Endothelial cell of umbilical vein (primary cell): ENCODE measurements around the gene COL6A2. TPM values are rescaled to one million over a fixed set of nuclear protein-coding genes. Genes with fewer than 3 reads are reported as not detected.

Experiments
- BruUV-seq: library from RNA; stranded (reverse); fragments of 400-500 nt; replicated peaks from 2 replicates; lab custom pipeline; 2021; lab: Mats Ljungman, UMichigan
- CTCF ChIA-PET: fragments of 300-600, 350-600 bp; sonication (Branson Sonifier 250); formaldehyde crosslinking; loops from one replicate; lab custom pipeline; 2021; ENCODE audit warnings: antibody characterized with exemption, inconsistent platforms; lab: Charles Lee
- POLR2A ChIA-PET: fragments of 300-600, 350-600 bp; sonication (Branson Sonifier 250); formaldehyde crosslinking; loops from one replicate; lab custom pipeline; 2021; ENCODE audit warnings: antibody characterized with exemption, inconsistent platforms; lab: Charles Lee
- DNase-seq: peaks from one replicate; pipeline ENCODE4 v3.0.0-alpha.2; 2011; ENCODE audit warnings: low read depth, low spot score
- FAIRE-seq: peaks from 2 replicates; lab custom pipeline; 2011; peaks lifted over from hg19 to GRCh38; lab: Jason Lieb, UNC
- H2AFZ ChIP-seq: 2 replicates; pipeline ENCODE4 v1.6.0; 2012; ENCODE audit warnings: low read depth, low read length, control low read depth, inconsistent platforms
- H3K27ac ChIP-seq: 2 replicates; pipeline ENCODE4 v1.5.1; 2011; ENCODE audit warnings: low read depth, mild to moderate bottlenecking, control low read depth, low read length, moderate library complexity; ENCODE audit not compliant: insufficient read depth
- H3K27me3 ChIP-seq, 2 experiments: 2 replicates each; pipeline versions ENCODE4 v1.6.0 to v1.6.1; 2011; ENCODE audit warnings: low read length in 2 of 2, mixed read lengths in 1 of 2; ENCODE audit not compliant: control insufficient read depth in 2 of 2, insufficient read depth in 2 of 2
- H3K36me3 ChIP-seq, 2 experiments: 2 replicates in 1 of 2; 3 replicates in 1 of 2; pipeline ENCODE4 v1.5.1; 2011; ENCODE audit warnings: low read length in 2 of 2, mild to moderate bottlenecking in 1 of 2, moderate library complexity in 1 of 2; ENCODE audit not compliant: control insufficient read depth in 2 of 2, insufficient read depth in 2 of 2; ENCODE audit errors: extremely low read depth in 1 of 2
- H3K4me1 ChIP-seq: 3 replicates; pipeline ENCODE4 v1.5.1; 2011; ENCODE audit warnings: mild to moderate bottlenecking, low read length; ENCODE audit not compliant: control insufficient read depth, insufficient read depth; ENCODE audit errors: extremely low read depth
- H3K4me2 ChIP-seq: 2 replicates; pipeline ENCODE4 v1.6.1; 2011; ENCODE audit warnings: low read length, control low read depth, mixed read lengths; ENCODE audit not compliant: insufficient read depth
- H3K4me3 ChIP-seq, 3 experiments: fragments of 200-600 bp in 1 of 3; sonication (generic), shearing (Covaris generic) in 1 of 3; replicated peaks in 1 of 3; 2 replicates each; pipeline ENCODE4 v1.5.1; 2011 to 2016; ENCODE audit warnings: control low read depth in 3 of 3, low read length in 3 of 3, mild to moderate bottlenecking in 2 of 3, inconsistent platforms in 1 of 3, low read depth in 1 of 3, moderate library complexity in 1 of 3; ENCODE audit not compliant: insufficient read depth in 1 of 3
- H3K79me2 ChIP-seq: 2 replicates; pipeline ENCODE4 v1.6.0; 2012; ENCODE audit warnings: low read length, inconsistent platforms; ENCODE audit not compliant: control insufficient read depth, insufficient read depth
- H3K9ac ChIP-seq: replicated peaks from 2 replicates; pipeline ENCODE3; 2011; ENCODE audit warnings: low read length, control low read depth; ENCODE audit not compliant: insufficient read depth; ENCODE audit errors: extremely low read depth
- H3K9me1 ChIP-seq: replicated peaks from 3 replicates; pipeline ENCODE4 v1.6.0; 2011; ENCODE audit warnings: mild to moderate bottlenecking, low read length; ENCODE audit not compliant: control insufficient read depth, insufficient read depth; ENCODE audit errors: extremely low read depth
- H3K9me3 ChIP-seq: replicated peaks from 2 replicates; pipeline ENCODE4 v1.5.1; 2012; ENCODE audit warnings: low read length, inconsistent platforms; ENCODE audit not compliant: control insufficient read depth, insufficient read depth
- H4K20me1 ChIP-seq: replicated peaks from 2 replicates; pipeline ENCODE3; 2011; ENCODE audit warnings: mild to moderate bottlenecking, low read length; ENCODE audit not compliant: control insufficient read depth, insufficient read depth; ENCODE audit errors: extremely low read depth
- EZH2 ChIP-seq: IDR thresholded peaks from 2 replicates; pipeline ENCODE4 v1.6.1; 2012; ENCODE audit warnings: borderline replicate concordance, low read depth, mild to moderate bottlenecking, moderate library complexity, low read length, inconsistent platforms; ENCODE audit not compliant: severe bottlenecking
- FOS ChIP-seq: IDR thresholded peaks from 2 replicates; pipeline ENCODE4 v1.6.1; 2011; ENCODE audit warnings: mild to moderate bottlenecking, low read length, moderate library complexity, borderline replicate concordance; ENCODE audit not compliant: insufficient read depth
- GATA2 ChIP-seq: IDR thresholded peaks from 2 replicates; pipeline ENCODE4 v1.7.0; 2011; ENCODE audit warnings: low read depth, mild to moderate bottlenecking, moderate library complexity, mixed read lengths, low read length; ENCODE audit not compliant: insufficient read length, insufficient read depth
- JUN ChIP-seq: IDR thresholded peaks from 2 replicates; pipeline ENCODE4 v1.6.1; 2011; ENCODE audit warnings: borderline replicate concordance, low read depth; ENCODE audit not compliant: insufficient read length, insufficient read depth
- MYC ChIP-seq: IDR thresholded peaks from one replicate; pipeline ENCODE4 v1.6.1; 2011; ENCODE audit warnings: mild to moderate bottlenecking, low read depth, low read length
- POLR2A ChIP-seq: IDR thresholded peaks from 2 replicates; pipeline ENCODE4 v1.6.1; 2012; ENCODE audit warnings: low read depth, mild to moderate bottlenecking, control low read depth, low read length
- POLR2AphosphoS5 ChIP-seq: IDR thresholded peaks from 2 replicates; pipeline ENCODE4 v1.6.1; 2012; ENCODE audit warnings: low read depth, mild to moderate bottlenecking, control low read depth, low read length, moderate library complexity; ENCODE audit not compliant: insufficient read depth
- dilution Hi-C: fragments of 300-500 bp; cut with MboI; formaldehyde crosslinking; loops from one replicate; pipeline ENCODE4 v1.15.0; 2019; ENCODE audit warnings: low sequenced_read_pairs; ENCODE audit not compliant: extremely low pct_ligation_motif_present
- intact Hi-C: fragments of 100-400 bp; cut with micrococcal nuclease; formaldehyde crosslinking; loops from one replicate; pipeline ENCODE4 v1.10.0; 2022
- polyA plus RNA-seq, 4 experiments: library from polyadenylated mRNA; depleted of rRNA in 3 of 4; stranded (reverse) in 3 of 4; unstranded in 1 of 4; fragments of >200 nt; gene quantifications; 2 replicates each; pipeline versions ENCODE4 v1.2.1 to v1.2.3, GENCODE V29; 2011 to 2012; ENCODE audit warnings: missing spikeins in 1 of 4
- total RNA-seq: library from RNA; stranded (reverse); gene quantifications from 2 replicates; pipeline ENCODE4 v1.2.3, GENCODE V29; 2021
- TF ChIP-seq, protein P1 (sequence below): IDR thresholded peaks from 2 replicates; pipeline ENCODE4 v1.6.1; 2011; ENCODE audit not compliant: insufficient read depth, insufficient read length
- TF ChIP-seq, protein P2 (sequence below), 2 donors: IDR thresholded peaks; 1 replicate in 1 of 2; 2 replicates in 1 of 2; pipeline ENCODE4 v1.5.1; 2011; ENCODE audit warnings: low read length in 2 of 2, mild to moderate bottlenecking in 2 of 2, moderate library complexity in 2 of 2, control low read depth in 1 of 2, inconsistent platforms in 1 of 2, low read depth in 1 of 2; ENCODE audit not compliant: insufficient read depth in 1 of 2; ENCODE audit errors: extremely low read depth in 1 of 2

The COL6A2 gene
- total and polyA plus RNA-seq, 2 donors (not counting 3 experiments of a cell fraction or from before 2014, with no cell fraction given): 3.4 to 6.1 TPM

DNA sequence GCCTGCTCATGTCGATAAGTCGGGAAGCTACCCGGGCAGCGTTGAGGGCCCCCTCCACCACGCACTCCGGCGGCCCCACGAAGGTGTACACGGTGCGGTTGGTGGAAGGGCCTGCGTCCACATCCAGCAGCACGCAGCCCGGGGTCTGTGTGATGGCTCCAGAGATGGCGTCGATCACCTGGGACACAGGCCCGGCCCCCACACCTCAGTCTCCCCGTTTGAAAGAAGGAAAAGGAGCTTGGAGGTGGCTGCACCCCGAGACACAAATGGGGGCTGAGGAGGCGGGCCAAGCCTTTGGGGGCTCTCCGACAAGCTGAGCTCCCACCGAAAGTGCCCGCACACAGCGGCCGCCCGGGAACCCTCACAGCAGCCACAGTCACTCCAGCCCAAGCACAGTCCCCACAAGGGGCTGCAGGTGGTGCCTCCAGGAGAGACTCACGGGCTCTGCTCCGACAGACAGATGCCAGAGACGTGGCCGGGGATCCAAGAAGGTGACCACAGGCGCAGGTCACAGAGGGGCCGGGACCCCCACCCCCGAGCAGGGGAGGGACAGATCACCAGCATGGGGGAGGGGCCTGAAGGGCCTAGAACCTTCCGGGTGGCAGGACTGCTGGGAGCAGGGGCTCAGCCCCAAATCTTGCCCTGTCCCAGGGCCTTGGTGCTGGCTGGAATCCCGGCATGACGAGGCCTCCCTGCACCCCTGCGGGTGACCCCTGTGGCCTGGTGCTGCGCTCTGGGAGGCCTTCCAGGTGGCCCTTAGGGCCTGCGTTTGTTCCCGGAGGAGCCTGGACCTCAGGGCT is 56.4 kb downstream of the COL6A2 start:
- no TSS peak for BruUV-seq
- ChIA-PET CTCF (interaction anchor here (1.2 to 4.0 kb wide), 3 partner anchors 11 to 152 kb away, joined by 3 to 39 read pairs (median 11); no protein-coding TSS in a partner anchor), POLR2A (no interaction called here)
- no peak overlapping the region for H3K4me3 ChIP-seq
- H2AFZ ChIP-seq: no peak overlapping the region
- no peaks in the 10 kb centered on the region for H3K27me3 ChIP-seq
- no peak overlapping the region for H3K4me2 ChIP-seq
- H3K9me3 ChIP-seq: no peaks in the 10 kb centered on the region
- no peaks in the 10 kb centered on the region for H3K4me1 ChIP-seq
- no peak overlapping the region for H3K27ac ChIP-seq
- H3K9me1 ChIP-seq: no peaks in the 10 kb centered on the region
- no peak for DNase-seq
- H3K9ac ChIP-seq: no peak overlapping the region
- dilution Hi-C loops (no loop called here), intact Hi-C loops (loop anchor here (5.0 kb wide), 1 partner anchor 33 kb away; no protein-coding TSS in a partner anchor)
- H4K20me1 ChIP-seq: no peaks in the 10 kb centered on the region
- no peak for FAIRE-seq
- TF ChIP-seq MYC: no peak
- no peak for TF ChIP-seq POLR2A
- TF ChIP-seq FOS: no peak
- TF ChIP-seq POLR2AphosphoS5: no peak
- no peaks in the 10 kb centered on the region for H3K79me2 ChIP-seq
- H3K36me3 ChIP-seq: no peaks in the 10 kb centered on the region

DNA sequence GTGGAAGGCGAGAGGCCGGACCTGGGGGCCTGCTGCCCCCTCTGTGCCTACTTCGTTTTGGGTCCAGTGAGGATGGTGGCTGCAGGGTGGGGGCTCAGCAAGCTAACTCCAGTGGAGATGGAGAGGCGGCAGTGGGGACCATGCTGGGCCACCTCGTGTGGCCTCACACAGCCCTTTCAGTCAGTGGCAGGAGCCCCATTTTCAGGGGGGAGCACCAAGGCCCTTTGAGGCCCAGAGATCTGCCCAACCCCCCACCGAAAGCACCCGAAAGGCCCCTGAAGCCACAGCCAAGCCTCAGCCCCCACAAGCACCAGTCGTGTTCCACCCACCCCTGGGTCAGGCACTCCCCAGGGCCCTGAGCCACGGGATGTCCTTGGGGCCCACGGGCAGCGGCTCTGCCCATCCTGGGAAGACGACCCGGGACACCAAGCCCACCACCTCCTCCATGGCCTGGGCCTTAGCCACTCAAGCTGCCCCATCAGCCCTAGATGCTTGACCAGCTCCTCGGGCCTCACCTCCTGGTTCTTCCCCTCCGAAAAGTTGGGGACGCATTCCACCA is 57.1 kb downstream of the COL6A2 start:
- FAIRE-seq (no peak), DNase-seq (no peak)
- Histone ChIP-seq H3K9ac (no peak overlapping the region), H3K4me2 (no peak overlapping the region), H2AFZ (no peak overlapping the region), H3K9me1 (no peaks in the 10 kb centered on the region), H3K27ac (no peak overlapping the region), H3K27me3 (no peaks in the 10 kb centered on the region), H3K4me3 (no peak overlapping the region), H3K79me2 (no peaks in the 10 kb centered on the region), H4K20me1 (no peaks in the 10 kb centered on the region), H3K9me3 (no peaks in the 10 kb centered on the region), H3K36me3 (no peaks in the 10 kb centered on the region), H3K4me1 (no peaks in the 10 kb centered on the region)
- CTCF ChIA-PET: interaction anchor here (2.7 to 4.0 kb wide), 2 partner anchors 12 to 20 kb away, joined by 11 to 39 read pairs; no protein-coding TSS in a partner anchor
- TF ChIP-seq POLR2AphosphoS5 (no peak), EZH2 (no peak), FOS (no peak), GATA2 (no peak), POLR2A (no peak), JUN (no peak), MYC (no peak)
- TF ChIP-seq, protein P1, sequence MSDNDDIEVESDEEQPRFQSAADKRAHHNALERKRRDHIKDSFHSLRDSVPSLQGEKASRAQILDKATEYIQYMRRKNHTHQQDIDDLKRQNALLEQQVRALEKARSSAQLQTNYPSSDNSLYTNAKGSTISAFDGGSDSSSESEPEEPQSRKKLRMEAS: no peak
- TF ChIP-seq, protein P2, sequence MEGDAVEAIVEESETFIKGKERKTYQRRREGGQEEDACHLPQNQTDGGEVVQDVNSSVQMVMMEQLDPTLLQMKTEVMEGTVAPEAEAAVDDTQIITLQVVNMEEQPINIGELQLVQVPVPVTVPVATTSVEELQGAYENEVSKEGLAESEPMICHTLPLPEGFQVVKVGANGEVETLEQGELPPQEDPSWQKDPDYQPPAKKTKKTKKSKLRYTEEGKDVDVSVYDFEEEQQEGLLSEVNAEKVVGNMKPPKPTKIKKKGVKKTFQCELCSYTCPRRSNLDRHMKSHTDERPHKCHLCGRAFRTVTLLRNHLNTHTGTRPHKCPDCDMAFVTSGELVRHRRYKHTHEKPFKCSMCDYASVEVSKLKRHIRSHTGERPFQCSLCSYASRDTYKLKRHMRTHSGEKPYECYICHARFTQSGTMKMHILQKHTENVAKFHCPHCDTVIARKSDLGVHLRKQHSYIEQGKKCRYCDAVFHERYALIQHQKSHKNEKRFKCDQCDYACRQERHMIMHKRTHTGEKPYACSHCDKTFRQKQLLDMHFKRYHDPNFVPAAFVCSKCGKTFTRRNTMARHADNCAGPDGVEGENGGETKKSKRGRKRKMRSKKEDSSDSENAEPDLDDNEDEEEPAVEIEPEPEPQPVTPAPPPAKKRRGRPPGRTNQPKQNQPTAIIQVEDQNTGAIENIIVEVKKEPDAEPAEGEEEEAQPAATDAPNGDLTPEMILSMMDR (IDR thresholded peaks at IDR 0.05; ENCODE audit: extremely low read depth in 1 of 2, insufficient read depth in 1 of 2, low read depth in 1 of 2, low read length in 2 of 2): no peak
- POLR2A ChIA-PET: no interaction called here
- dilution Hi-C loops (no loop called here), intact Hi-C loops (loop anchor here (5.0 kb wide), 1 partner anchor 32 kb away; no protein-coding TSS in a partner anchor)
- BruUV-seq: no TSS peak
